ENCODE results near the gene PLXNA1.
A peak's percentile ranks its signal among the peaks of the same experiment; 100 is the strongest.

PLXNA1 gene

GRCh38 chr3:126976906-126977305 is 6.0 kb upstream of the PLXNA1 start:
- Histone ChIP-seq H3K27ac (no peak overlapping the region), H3K9ac (no peak overlapping the region), H3K27me3 (peaks cover 10 to 44% (median 30%) of the 10 kb centered on the region in 11 experiments; a peak in 18 of 22 replicates), H3K36me3 (peaks cover 0 to 4% (median 0%) of the 10 kb centered on the region in 11 experiments; a peak in 1 of 22 replicates), H3K4me2 (no peak overlapping the region), H3K4me3 (no peak overlapping the region), H4K20me1 (peaks cover 0 to 17% (median 7%) of the 10 kb centered on the region in 11 experiments; a peak in 13 of 22 replicates), H3K4me1 (peaks cover 17 to 55% (median 26%) of the 10 kb centered on the region in 10 experiments), H3K9me3 (replicated peaks in 1 of 11) (peaks cover 27 to 37% (median 33%) of the 10 kb centered on the region in 11 experiments)
- TF ChIP-seq Cebpa-rat (IDR thresholded peaks at IDR 0.05) = no peak

- Histone ChIP-seq H3K9ac (no peak overlapping the region), H3K36me3 (peaks cover 0 to 4% (median 0%) of the 10 kb centered on the region in 11 experiments; a peak in 1 of 22 replicates), H3K27me3 (peaks cover 15 to 50% (median 38%) of the 10 kb centered on the region in 11 experiments; a peak in 18 of 22 replicates), H3K4me3 (no peak overlapping the region), H4K20me1 (peaks cover 0 to 22% (median 11%) of the 10 kb centered on the region in 11 experiments; a peak in 13 of 22 replicates), H3K4me1 (peaks cover 16 to 55% (median 27%) of the 10 kb centered on the region in 10 experiments), H3K27ac (no peak overlapping the region), H3K9me3 (replicated peaks in 1 of 11) (peaks cover 27 to 36% (median 33%) of the 10 kb centered on the region in 11 experiments), H3K4me2 (no peak overlapping the region)
- no peak for TF ChIP-seq Cebpa-rat (IDR thresholded peaks at IDR 0.05)
Measured at GRCh38 chr3:126977821-126978220, 5.1 kb upstream of the PLXNA1 start.

- peaks cover 0 to 22% (median 11%) of the 10 kb centered on the region in 11 experiments; a peak in 14 of 22 replicates for H4K20me1 ChIP-seq
- no peak for TF ChIP-seq Cebpa-rat (IDR thresholded peaks at IDR 0.05)
- no peak overlapping the region for H3K9ac ChIP-seq
- H3K36me3 ChIP-seq = peaks cover 0 to 4% (median 0%) of the 10 kb centered on the region in 11 experiments; a peak in 1 of 22 replicates
- no peak overlapping the region for H3K27ac ChIP-seq
- peaks cover 16 to 50% (median 26%) of the 10 kb centered on the region in 10 experiments for H3K4me1 ChIP-seq
- peak overlapping the region in 3 of 11 experiments; percentile 69 to 94 (median 78); a peak in 5 of 22 replicates for H3K4me2 ChIP-seq
- H3K9me3 ChIP-seq (replicated peaks in 1 of 11) = peaks cover 27 to 31% (median 30%) of the 10 kb centered on the region in 11 experiments
- no peak overlapping the region for H3K4me3 ChIP-seq
- peaks cover 16 to 50% (median 37%) of the 10 kb centered on the region in 11 experiments; a peak in 19 of 22 replicates for H3K27me3 ChIP-seq
Measured at GRCh38 chr3:126978291-126978690, 4.6 kb upstream of the PLXNA1 start.

- Histone ChIP-seq H3K27ac (no peak overlapping the region; a peak in 1 of 22 replicates), H3K4me2 (peak overlapping the region; percentile 6 to 94 (median 40); a peak in 17 of 22 replicates), H3K27me3 (peaks cover 25 to 51% (median 46%) of the 10 kb centered on the region in 11 experiments), H3K36me3 (peaks cover 0 to 4% (median 0%) of the 10 kb centered on the region in 11 experiments; a peak in 1 of 22 replicates), H3K9ac (no peak overlapping the region), H3K9me3 (replicated peaks in 1 of 11) (peaks cover 20 to 22% (median 21%) of the 10 kb centered on the region in 11 experiments), H3K4me1 (peaks cover 24 to 47% (median 34%) of the 10 kb centered on the region in 10 experiments), H4K20me1 (peaks cover 6 to 30% (median 20%) of the 10 kb centered on the region in 11 experiments), H3K4me3 (no peak overlapping the region)
- no peak for TF ChIP-seq Cebpa-rat (IDR thresholded peaks at IDR 0.05)
Measured at GRCh38 chr3:126979046-126979628, 3.8 kb upstream of the PLXNA1 start.

- Histone ChIP-seq H3K4me2 (peak overlapping the region in 2 of 11 experiments; percentile 78 to 94; a peak in 3 of 22 replicates), H3K4me3 (no peak overlapping the region), H3K36me3 (no peaks in the 10 kb centered on the region), H3K9ac (no peak overlapping the region), H3K27ac (no peak overlapping the region), H3K9me3 (replicated peaks in 1 of 11) (peaks cover 8 to 10% (median 9%) of the 10 kb centered on the region in 11 experiments), H3K27me3 (peaks cover 35 to 63% (median 58%) of the 10 kb centered on the region in 11 experiments), H4K20me1 (peaks cover 18 to 42% (median 32%) of the 10 kb centered on the region in 11 experiments), H3K4me1 (peaks cover 28 to 57% (median 39%) of the 10 kb centered on the region in 10 experiments)
- no peak for TF ChIP-seq Cebpa-rat (IDR thresholded peaks at IDR 0.05)
Measured at GRCh38 chr3:126980266-126980811, 2.6 kb upstream of the PLXNA1 start.

- Histone ChIP-seq H3K4me3 (peak overlapping the region; percentile 68 to 96 (median 72); a peak in 19 of 20 replicates), H3K9me3 (replicated peaks in 1 of 11) (no peaks in the 10 kb centered on the region), H3K4me2 (peak overlapping the region; percentile 94 to 100 (median 99)), H3K27ac (peak overlapping the region in 6 of 11 experiments; percentile 6 to 86 (median 66); a peak in 11 of 22 replicates), H3K4me1 (peaks cover 28 to 57% (median 39%) of the 10 kb centered on the region in 10 experiments), H3K9ac (peak overlapping the region in 9 of 11 experiments; percentile 72 to 92 (median 74); a peak in 17 of 22 replicates), H4K20me1 (peaks cover 36 to 59% (median 49%) of the 10 kb centered on the region in 11 experiments), H3K27me3 (peaks cover 35 to 68% (median 62%) of the 10 kb centered on the region in 11 experiments), H3K36me3 (no peaks in the 10 kb centered on the region)
- TF ChIP-seq Cebpa-rat (IDR thresholded peaks at IDR 0.05) = no peak
Measured at GRCh38 chr3:126982126-126982470, 817 bp upstream of the PLXNA1 start.

DNA sequence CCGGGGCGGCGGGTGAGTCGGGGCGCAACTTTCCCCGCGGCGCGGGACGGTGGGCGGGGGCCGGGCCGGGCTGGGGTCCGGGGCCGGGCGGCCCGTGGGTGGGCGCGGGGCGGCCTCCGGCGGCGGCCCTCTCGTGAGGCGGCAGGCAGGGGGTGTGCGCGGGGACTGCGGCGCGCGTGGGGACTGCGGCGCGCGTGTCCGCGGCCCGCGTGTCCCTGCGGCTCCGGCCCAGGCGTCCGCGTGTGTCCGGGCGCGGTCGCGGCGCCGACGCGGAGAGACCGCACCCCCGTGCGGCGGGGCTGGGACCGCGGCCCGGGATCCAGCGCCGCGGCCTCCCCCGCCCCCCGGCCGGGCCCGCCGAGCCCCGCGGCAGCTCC is 349 bp downstream of the PLXNA1 start:
- peak overlapping the region; percentile 68 to 96 (median 72) for H3K4me3 ChIP-seq
- peaks cover 28 to 56% (median 39%) of the 10 kb centered on the region in 10 experiments for H3K4me1 ChIP-seq
- TF ChIP-seq Cebpa-rat (IDR thresholded peaks at IDR 0.05) = no peak
- peak overlapping the region; percentile 57 to 92 (median 74) for H3K9ac ChIP-seq
- H3K27me3 ChIP-seq = peaks cover 35 to 68% (median 62%) of the 10 kb centered on the region in 11 experiments
- H3K9me3 ChIP-seq (replicated peaks in 1 of 11) = no peaks in the 10 kb centered on the region
- H3K27ac ChIP-seq = peak overlapping the region in 10 of 11 experiments; percentile 13 to 69 (median 50); a peak in 16 of 22 replicates
- H3K36me3 ChIP-seq = peaks cover 0 to 2% (median 0%) of the 10 kb centered on the region in 11 experiments; a peak in 2 of 22 replicates
- peaks cover 47 to 71% (median 59%) of the 10 kb centered on the region in 11 experiments for H4K20me1 ChIP-seq
- peak overlapping the region; percentile 95 to 100 (median 99) for H3K4me2 ChIP-seq

DNA sequence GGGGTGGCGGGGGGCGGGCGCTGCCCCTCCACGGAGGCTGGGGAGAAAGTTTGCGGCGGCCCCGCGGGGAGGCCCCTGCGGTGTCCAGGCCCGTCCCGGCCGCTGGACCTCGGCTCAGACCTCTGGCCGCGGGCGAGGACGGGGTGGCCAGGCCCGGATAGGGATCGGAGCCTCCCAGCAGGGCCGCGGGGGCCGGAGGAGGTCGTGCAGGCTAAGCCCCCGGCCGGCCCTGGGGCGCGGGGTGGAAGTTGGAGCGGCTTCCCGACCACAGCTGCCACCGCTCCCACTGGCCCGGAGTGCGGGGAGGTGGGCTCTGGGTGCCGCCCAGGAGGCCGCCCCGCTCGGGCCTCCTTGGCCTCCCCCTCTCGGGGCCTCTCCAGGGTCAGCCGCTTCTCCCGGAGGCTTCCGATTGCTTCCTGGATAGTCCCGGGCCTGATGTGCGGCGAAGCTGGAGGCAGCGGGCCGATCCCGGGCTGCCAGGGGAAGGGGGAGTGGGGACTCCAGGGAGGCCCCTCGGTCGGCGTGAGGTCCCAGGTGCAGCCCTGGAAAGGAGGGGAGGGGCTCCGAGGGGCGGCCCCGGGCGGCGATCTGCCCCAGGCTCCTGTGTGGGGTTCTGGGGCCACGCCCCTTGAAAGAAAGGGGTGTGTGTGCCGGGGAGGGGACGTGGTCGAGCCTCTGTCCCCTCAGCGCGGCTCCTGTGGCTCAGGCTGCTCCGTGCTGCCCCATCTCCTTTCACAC is 907 bp downstream of the PLXNA1 start:
- no peak for TF ChIP-seq Cebpa-rat (IDR thresholded peaks at IDR 0.05)
- H3K27me3 ChIP-seq = peaks cover 35 to 68% (median 61%) of the 10 kb centered on the region in 11 experiments
- H3K27ac ChIP-seq = peak overlapping the region in 10 of 11 experiments; percentile 13 to 69 (median 50); a peak in 16 of 22 replicates
- peak overlapping the region; percentile 57 to 92 (median 74) for H3K9ac ChIP-seq
- peak overlapping the region; percentile 68 to 96 (median 72) for H3K4me3 ChIP-seq
- H4K20me1 ChIP-seq = peaks cover 50 to 76% (median 65%) of the 10 kb centered on the region in 11 experiments
- H3K4me1 ChIP-seq = peaks cover 28 to 50% (median 37%) of the 10 kb centered on the region in 10 experiments
- H3K4me2 ChIP-seq = peak overlapping the region; percentile 95 to 100 (median 99)
- H3K36me3 ChIP-seq = peaks cover 0 to 8% (median 0%) of the 10 kb centered on the region in 11 experiments; a peak in 5 of 22 replicates
- no peaks in the 10 kb centered on the region for H3K9me3 ChIP-seq (replicated peaks in 1 of 11)

Measured in BLaER1 treated with 17β-estradiol and CSF1 and Interleukin-3, amounts not matched to agents 10 nM and 100 nM (cell line).